RWPE1 (cell line): ENCODE data around the gene MARCHF3.

Experiments
- CTCF ChIA-PET: fragments of 350-600 bp; sonication (Branson Sonifier 250); formaldehyde crosslinking; extraction: SDS; loops from one replicate; lab custom pipeline; 2021; lab: Yijun Ruan, JAX
- POLR2A ChIA-PET: fragments of 400-600 bp; formaldehyde crosslinking; extraction: SDS; loops from one replicate; lab custom pipeline; 2020; ENCODE audit warnings: antibody characterized with exemption; ENCODE audit not compliant: low non-redundant PET; lab: Yijun Ruan, JAX
- DNase-seq: peaks from one replicate; pipeline ENCODE4 v3.0.0; 2012; ENCODE audit warnings: low spot score
- H3K27ac ChIP-seq: fragments of 450-650 bp; 2 replicates; pipeline ENCODE4 v1.5.1; 2017
- CTCF ChIP-seq: fragments of 450-650 bp; conservative IDR thresholded peaks from 2 replicates; pipeline ENCODE4 v1.5.1; 2017; ENCODE audit warnings: low read depth, mild to moderate bottlenecking

The MARCHF3 gene

GRCh38 chr5:127003798-127004495 is 26.4 kb downstream of the MARCHF3 start:
- DNase-seq = no peak

GRCh38 chr5:127002390-127002789 is 28.0 kb downstream of the MARCHF3 start:
- TF ChIP-seq CTCF = no peak
- ChIA-PET POLR2A (no interaction called here), CTCF (no interaction called here)
- no peak overlapping the region for H3K27ac ChIP-seq
- DNase-seq = no peak

More at GRCh38 chr5:127003798-127004495, 26.4 kb downstream of the MARCHF3 start:
- no peak overlapping the region for H3K27ac ChIP-seq
- TF ChIP-seq CTCF = no peak
- ChIA-PET POLR2A (no interaction called here), CTCF (no interaction called here)

GRCh38 chr5:127001621-127002296 is 28.6 kb downstream of the MARCHF3 start:
- TF ChIP-seq CTCF = no peak
- CTCF ChIA-PET = no interaction called here
- no peak for DNase-seq
- no peak overlapping the region for H3K27ac ChIP-seq
- POLR2A ChIA-PET = no interaction called here

GRCh38 chr5:126998895-126999570 is 31.3 kb downstream of the MARCHF3 start:
- TF ChIP-seq CTCF = no peak
- CTCF ChIA-PET = no interaction called here
- H3K27ac ChIP-seq = no peak overlapping the region
- POLR2A ChIA-PET = interaction anchor here (0.6 kb wide), 1 partner anchor 27 kb away, joined by 6 read pairs; no protein-coding TSS in a partner anchor
- DNase-seq = no peak

- ChIA-PET CTCF (no interaction called here), POLR2A (no interaction called here)
- DNase-seq = no peak
- no peak for TF ChIP-seq CTCF
- no peak overlapping the region for H3K27ac ChIP-seq
These were observed 32.1 kb downstream of the MARCHF3 start for GRCh38 chr5:126998201-126998631.

- no peak overlapping the region for H3K27ac ChIP-seq
- DNase-seq = no peak
- ChIA-PET POLR2A (no interaction called here), CTCF (interaction anchor here (0.6 to 1.1 kb wide), 2 partner anchors 12 to 34 kb away, joined by 3 to 4 read pairs; no protein-coding TSS in a partner anchor)
- TF ChIP-seq CTCF = no peak
These were observed 34.7 kb downstream of the MARCHF3 start for GRCh38 chr5:126995689-126996088.
